HG03025 (cell line): ENCODE measurements around the gene JAK3.

Source experiments
- ATAC-seq: cut with Tn5 transposase; IDR thresholded peaks from one replicate; pipeline ENCODE4 v1.9.1; 2021; ENCODE audit warnings: mild to moderate bottlenecking, moderate library complexity; ENCODE audit not compliant: unreplicated experiment, low FRiP score

Gene JAK3

GRCh38 chr19:17841810-17842662 is 5.7 kb downstream of the JAK3 start:
- no peak for ATAC-seq

- ATAC-seq, result no peak
These were observed 6.4 kb downstream of the JAK3 start for GRCh38 chr19:17841371-17841809.

GRCh38 chr19:17840019-17840418 is 7.8 kb downstream of the JAK3 start:
- ATAC-seq, result no peak

GRCh38 chr19:17837972-17838371 is 9.8 kb downstream of the JAK3 start:
- ATAC-seq, result no peak

- ATAC-seq, result no peak
These were observed 11.3 kb downstream of the JAK3 start for GRCh38 chr19:17836530-17836929.

- no peak for ATAC-seq
These were observed 12.4 kb downstream of the JAK3 start for GRCh38 chr19:17835182-17836006.

GRCh38 chr19:17834350-17835181 is 13.2 kb downstream of the JAK3 start:
- no peak for ATAC-seq

- ATAC-seq, result no peak
These were observed 15.2 kb downstream of the JAK3 start for GRCh38 chr19:17832443-17833208.

GRCh38 chr19:17831419-17831888 is 16.3 kb downstream of the JAK3 start:
- no peak for ATAC-seq

GRCh38 chr19:17830567-17831418 is 17.0 kb downstream of the JAK3 start:
- no peak for ATAC-seq

- ATAC-seq, result no peak
These were observed 17.8 kb downstream of the JAK3 start for GRCh38 chr19:17829855-17830566.

- ATAC-seq, result no peak
These were observed 21.2 kb downstream of the JAK3 start for GRCh38 chr19:17826508-17827056.

- ATAC-seq, result no peak
These were observed 23.4 kb downstream of the JAK3 start for GRCh38 chr19:17824339-17824738.

GRCh38 chr19:17821190-17821589 is 26.6 kb downstream of the JAK3 start, which contains the start of gene INSL3:
INSL3 (minus strand) TSS chr19:17821519; CDS start chr19:17821506, 13 bp downstream.
- no peak for ATAC-seq

- no peak for ATAC-seq
These were observed 30.0 kb downstream of the JAK3 start for GRCh38 chr19:17817668-17818363.

GRCh38 chr19:17812099-17812498 is 35.7 kb downstream of the JAK3 start:
- ATAC-seq, result no peak

GRCh38 chr19:17811681-17812080 is 36.1 kb downstream of the JAK3 start:
- no peak for ATAC-seq
